Stimulated activated CD4-positive, alpha-beta T cell treated with anti-CD3 and anti-CD28 coated beads, Interleukin-4, amount 100 ng/mL, for 48 hours (primary cell): ENCODE measurements around the gene SAFB.
"Not testable (repeated sequence)": the region's sequence is repeated elsewhere in the genome, so short reads cannot be mapped to it uniquely, and the experiment has no call there.

Experiments
- DNase-seq, 2 donors: peaks; one replicate each; pipeline ENCODE4 v3.0.0-alpha.2; 2020; ENCODE audit warnings: low read depth in 2 of 2

SAFB gene

GRCh38 chr19:5697022-5697889, 74.4 kb downstream of the SAFB start:
- no peak for DNase-seq

- no peak for DNase-seq
Measured at GRCh38 chr19:5697890-5698634, 75.2 kb downstream of the SAFB start.

GRCh38 chr19:5698635-5699422, 75.9 kb downstream of the SAFB start:
- no peak for DNase-seq

- no peak for DNase-seq
Measured at GRCh38 chr19:5700455-5701092, 77.7 kb downstream of the SAFB start.

- not testable (repeated sequence) for DNase-seq
Measured at GRCh38 chr19:5702053-5702410, 79.1 kb downstream of the SAFB start.

- no peak for DNase-seq
Measured at GRCh38 chr19:5703819-5704818, 81.2 kb downstream of the SAFB start.

GRCh38 chr19:5705552-5705951, 82.7 kb downstream of the SAFB start:
- DNase-seq = no peak

- DNase-seq = no peak
Measured at GRCh38 chr19:5706876-5707573, 84.1 kb downstream of the SAFB start.

GRCh38 chr19:5707576-5708575, 85.0 kb downstream of the SAFB start:
- no peak for DNase-seq

GRCh38 chr19:5711025-5711424, 88.1 kb downstream of the SAFB start:
- no peak for DNase-seq

- no peak for DNase-seq
Measured at GRCh38 chr19:5711713-5712161, 88.9 kb downstream of the SAFB start.

- no peak for DNase-seq
Measured at GRCh38 chr19:5713228-5713627, 90.3 kb downstream of the SAFB start.

- DNase-seq = no peak
Measured at GRCh38 chr19:5714816-5715215, 91.9 kb downstream of the SAFB start.

GRCh38 chr19:5717215-5717935, 94.5 kb downstream of the SAFB start:
- DNase-seq = no peak
